IMR-90 (cell line): Measurements from ENCODE around the gene UBE2G1. TPM values are rescaled to one million over a fixed set of nuclear protein-coding genes. Genes with fewer than 3 reads are reported as not detected.

Source experiments
- ATAC-seq: fragments of 200-7000 bp; cut with Tn5 transposase; 2 replicates; pipeline ENCODE4 v1.9.1; 2020; ENCODE audit warnings: low read depth, mild to moderate bottlenecking, moderate library complexity
- BruUV-seq: library from RNA; stranded (reverse); fragments of 400-500 nt; replicated peaks from 2 replicates; lab custom pipeline; 2021; lab: Mats Ljungman, UMichigan
- CTCF ChIA-PET: fragments of 300-600 bp; formaldehyde crosslinking; extraction: SDS; loops from one replicate; lab custom pipeline; 2021; ENCODE audit warnings: antibody characterized with exemption; lab: Yijun Ruan, JAX
- POLR2A ChIA-PET: fragments of 300-600 bp; sonication (Branson Sonifier 250); formaldehyde crosslinking; loops from one replicate; lab custom pipeline; 2022; ENCODE audit warnings: antibody characterized with exemption; ENCODE audit not compliant: unreplicated experiment; lab: Charles Lee
- DNase-seq: peaks from one replicate; pipeline ENCODE4 v3.0.0; 2013
- H2AFZ ChIP-seq: replicated peaks from 2 replicates; pipeline ENCODE3; 2013; ENCODE audit warnings: low read length, mild to moderate bottlenecking; ENCODE audit not compliant: poor library complexity
- H2AK5ac ChIP-seq: 2 replicates; pipeline ENCODE4 v1.6.1; 2013; ENCODE audit warnings: low read depth, low read length, inconsistent platforms
- H2AK9ac ChIP-seq: replicated peaks from 2 replicates; pipeline ENCODE3; 2013; ENCODE audit warnings: mild to moderate bottlenecking, low read depth, low read length, moderate library complexity; ENCODE audit not compliant: poor library complexity
- H2BK120ac ChIP-seq: 2 replicates; pipeline ENCODE4 v1.6.1; 2013; ENCODE audit warnings: low read depth, low read length, inconsistent platforms
- H2BK15ac ChIP-seq: 3 replicates; pipeline ENCODE4 v1.6.1; 2013; ENCODE audit warnings: low read depth, low read length, inconsistent platforms
- H2BK20ac ChIP-seq: 2 replicates; pipeline ENCODE4 v1.6.1; 2013; ENCODE audit warnings: low read depth, mild to moderate bottlenecking, inconsistent platforms, low read length, moderate library complexity
- H2BK5ac ChIP-seq: 2 replicates; pipeline ENCODE4 v1.6.1; 2013; ENCODE audit warnings: mild to moderate bottlenecking, low read depth, low read length, inconsistent platforms; ENCODE audit not compliant: poor library complexity, severe bottlenecking
- H3K14ac ChIP-seq: replicated peaks from 2 replicates; pipeline ENCODE4 v1.6.1; 2013; ENCODE audit warnings: low read depth, low read length, inconsistent platforms
- H3K18ac ChIP-seq: 2 replicates; pipeline ENCODE4 v1.6.1; 2013; ENCODE audit warnings: low read depth, low read length, control low read depth
- H3K23ac ChIP-seq: 2 replicates; pipeline ENCODE4 v1.6.1; 2013; ENCODE audit warnings: low read depth, low read length, inconsistent platforms
- H3K27ac ChIP-seq: 2 replicates; pipeline ENCODE4 v1.5.1; 2013; ENCODE audit warnings: mild to moderate bottlenecking, control low read depth, low read length; ENCODE audit not compliant: insufficient read depth
- H3K27me3 ChIP-seq: 2 replicates; pipeline ENCODE4 v1.6.1; 2013; ENCODE audit warnings: low read length; ENCODE audit not compliant: control insufficient read depth, insufficient read depth
- H3K36me3 ChIP-seq: 2 replicates; pipeline ENCODE4 v1.6.1; 2013; ENCODE audit warnings: low read length, mixed read lengths; ENCODE audit not compliant: control insufficient read depth, insufficient read depth
- H3K4ac ChIP-seq: 2 replicates; pipeline ENCODE4 v1.6.1; 2013; ENCODE audit warnings: low read depth, low read length, inconsistent platforms
- H3K4me1 ChIP-seq: 2 replicates; pipeline ENCODE4 v1.6.1; 2013; ENCODE audit warnings: low read length, mixed read lengths; ENCODE audit not compliant: control insufficient read depth, insufficient read depth
- H3K4me2 ChIP-seq: 2 replicates; pipeline ENCODE4 v1.6.1; 2013; ENCODE audit warnings: low read depth, mild to moderate bottlenecking, control low read depth, low read length, moderate library complexity
- H3K4me3 ChIP-seq: 2 replicates; pipeline ENCODE4 v1.5.1; 2013; ENCODE audit warnings: low read depth, mild to moderate bottlenecking, control low read depth, low read length, moderate library complexity; ENCODE audit not compliant: insufficient read depth
- H3K56ac ChIP-seq: 2 replicates; pipeline ENCODE4 v1.6.1; 2013; ENCODE audit warnings: low read length, inconsistent platforms; ENCODE audit not compliant: insufficient read depth; ENCODE audit errors: extremely low read depth
- H3K79me1 ChIP-seq, 2 experiments: 2 replicates each; pipeline ENCODE4 v1.6.1; 2013; ENCODE audit warnings: low read length in 2 of 2, inconsistent platforms in 1 of 2, low read depth in 1 of 2
- H3K9ac ChIP-seq: 2 replicates; pipeline ENCODE4 v1.6.1; 2013; ENCODE audit warnings: low read depth, low read length, control low read depth
- H3K9me1 ChIP-seq: 2 replicates; pipeline ENCODE4 v1.6.1; 2013; ENCODE audit warnings: low read length, inconsistent platforms; ENCODE audit not compliant: insufficient read depth
- H3K9me3 ChIP-seq: 2 replicates; pipeline ENCODE4 v1.6.1; 2013; ENCODE audit warnings: low read length; ENCODE audit not compliant: control insufficient read depth, insufficient read depth
- H4K20me1 ChIP-seq: 2 replicates; pipeline ENCODE4 v1.6.1; 2013; ENCODE audit warnings: low read length, inconsistent platforms; ENCODE audit not compliant: insufficient read depth
- H4K5ac ChIP-seq: 2 replicates; pipeline ENCODE4 v1.6.1; 2013; ENCODE audit warnings: mild to moderate bottlenecking, low read depth, low read length, control low read depth
- H4K8ac ChIP-seq, 2 experiments: 2 replicates each; pipeline ENCODE4 v1.6.1; 2013; ENCODE audit warnings: low read depth in 2 of 2, low read length in 2 of 2, control low read depth in 1 of 2, inconsistent platforms in 1 of 2
- H4K91ac ChIP-seq: 2 replicates; pipeline ENCODE4 v1.6.1; 2013; ENCODE audit warnings: low read depth, low read length, inconsistent platforms; ENCODE audit not compliant: insufficient read depth
- CHD1 ChIP-seq: IDR thresholded peaks from 2 replicates; pipeline ENCODE4 v1.6.1; 2012; ENCODE audit warnings: low read depth, low read length, improper control_type of control experiment
- FOS ChIP-seq: fragments of 150-350 bp; IDR thresholded peaks from 2 replicates; pipeline ENCODE4 v1.6.1; 2016; ENCODE audit warnings: low read depth, low read length
- MAFK ChIP-seq: IDR thresholded peaks from 2 replicates; pipeline ENCODE4 v1.6.1; 2012; ENCODE audit warnings: low read depth, low read length, improper control_type of control experiment
- MAZ ChIP-seq: IDR thresholded peaks from 2 replicates; pipeline ENCODE4 v1.6.1; 2012; ENCODE audit warnings: low read depth, mild to moderate bottlenecking, low read length, improper control_type of control experiment, moderate library complexity, borderline replicate concordance
- MXI1 ChIP-seq: IDR thresholded peaks from 2 replicates; pipeline ENCODE4 v1.6.1; 2012; ENCODE audit warnings: low read depth, mild to moderate bottlenecking, low read length, moderate library complexity, borderline replicate concordance
- RAD21 ChIP-seq: IDR thresholded peaks from 2 replicates; pipeline ENCODE4 v1.6.1; 2012; ENCODE audit warnings: low read length, improper control_type of control experiment
- RCOR1 ChIP-seq: IDR thresholded peaks from 2 replicates; pipeline ENCODE4 v1.6.1; 2012; ENCODE audit warnings: mild to moderate bottlenecking, low read length, improper control_type of control experiment; ENCODE audit not compliant: insufficient replicate concordance
- USF2 ChIP-seq: fragments of 150-350 bp; IDR thresholded peaks from 2 replicates; pipeline ENCODE4 v1.6.1; 2017; ENCODE audit warnings: mild to moderate bottlenecking, antibody characterized with exemption, low read length, low read depth
- WGBS, 2 experiments: methylation state at CpG; one replicate each; pipeline versions ENCODE4 v1.1.5 to v1.1.7; 2013; ENCODE audit warnings: missing lambda C conversion rate in 2 of 2; ENCODE audit not compliant: insufficient read length in 1 of 2; ENCODE audit errors: extremely low coverage in 2 of 2; 5-methylcytosine and 5-hydroxymethylcytosine counted together
- dilution Hi-C: fragments of 300-500 bp; cut with HindIII; formaldehyde crosslinking; loops from one replicate; pipeline ENCODE4 v1.14.3; 2018; ENCODE audit warnings: low sequenced_read_pairs; ENCODE audit not compliant: unreplicated experiment
- in situ Hi-C: fragments of 300-500 bp; cut with MboI; formaldehyde crosslinking; loops from 3 replicates; pipeline ENCODE4 v1.14.3; 2019; ENCODE audit warnings: low sequenced_read_pairs, inconsistent platforms, mixed read lengths
- intact Hi-C: fragments of 100-400 bp; cut with micrococcal nuclease; formaldehyde crosslinking; loops from 2 replicates; pipeline ENCODE4 v1.10.0; 2022
- polyA plus RNA-seq, 3 experiments: library from polyadenylated mRNA; depleted of rRNA; stranded (reverse); fragments of >200 nt; gene quantifications; 2 replicates each; pipeline ENCODE4 v1.2.3, GENCODE V29; 2012; ENCODE audit warnings: low replicate concordance in 1 of 3
- total RNA-seq: library from RNA; depleted of rRNA; stranded (reverse); fragments of >200 nt; gene quantifications from 2 replicates; pipeline ENCODE4 v1.2.3, GENCODE V29; 2012
- TF ChIP-seq, protein P1 (sequence below): fragments of 150-350 bp; IDR thresholded peaks from 2 replicates; pipeline ENCODE4 v1.6.1; 2016; ENCODE audit warnings: low read depth, mild to moderate bottlenecking, low read length, moderate library complexity, borderline replicate concordance

UBE2G1 gene
- total and polyA plus RNA-seq, 2 of the 4 experiments (the other 2 are of a cell fraction): 26.3 to 26.6 TPM

DNA sequence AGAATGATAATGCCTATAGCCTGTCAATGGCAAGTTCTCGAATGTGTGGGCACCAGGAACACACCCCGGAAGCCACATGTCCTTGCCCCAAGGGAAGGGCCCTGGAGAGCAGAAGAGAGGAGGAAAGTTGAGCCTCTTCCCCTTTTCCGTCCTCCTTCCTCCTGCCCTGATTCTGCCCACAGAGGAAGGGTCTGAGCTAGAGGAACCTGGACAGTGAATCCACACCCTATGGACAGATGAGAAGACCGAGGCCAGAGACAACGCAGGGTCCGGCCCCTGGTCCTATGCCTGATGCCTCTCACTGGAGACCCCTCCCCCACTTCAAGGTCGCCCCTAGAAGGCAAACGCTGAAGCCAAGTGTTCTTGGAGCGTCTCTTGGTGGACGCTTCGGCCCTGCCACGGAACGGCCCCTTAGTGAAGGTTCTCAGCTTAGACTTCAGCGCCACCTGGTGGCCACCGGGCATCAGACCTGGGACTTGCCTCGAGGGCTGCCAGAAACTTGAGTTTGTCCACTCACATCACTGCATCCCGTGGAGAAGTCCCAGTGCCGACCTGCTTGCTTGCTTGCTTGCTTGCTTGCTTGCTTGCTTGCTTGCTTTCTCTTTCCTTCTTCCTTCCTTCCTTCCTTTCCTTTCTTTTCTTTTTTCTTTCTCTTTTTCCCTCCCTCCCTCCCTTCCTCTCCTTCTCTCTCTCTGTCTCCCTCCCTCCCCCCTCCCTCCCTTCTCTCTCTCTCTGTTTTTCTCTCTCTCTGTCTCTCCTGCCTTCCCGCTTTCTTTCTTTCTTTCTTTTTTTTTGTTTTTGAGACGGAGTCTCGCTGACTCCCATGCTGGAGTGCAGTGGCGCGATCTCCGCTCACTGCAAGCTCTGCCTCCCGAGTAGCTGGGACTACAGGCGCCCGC lies 46.7 kb upstream of the UBE2G1 start (continued):
- TF ChIP-seq, protein P1, sequence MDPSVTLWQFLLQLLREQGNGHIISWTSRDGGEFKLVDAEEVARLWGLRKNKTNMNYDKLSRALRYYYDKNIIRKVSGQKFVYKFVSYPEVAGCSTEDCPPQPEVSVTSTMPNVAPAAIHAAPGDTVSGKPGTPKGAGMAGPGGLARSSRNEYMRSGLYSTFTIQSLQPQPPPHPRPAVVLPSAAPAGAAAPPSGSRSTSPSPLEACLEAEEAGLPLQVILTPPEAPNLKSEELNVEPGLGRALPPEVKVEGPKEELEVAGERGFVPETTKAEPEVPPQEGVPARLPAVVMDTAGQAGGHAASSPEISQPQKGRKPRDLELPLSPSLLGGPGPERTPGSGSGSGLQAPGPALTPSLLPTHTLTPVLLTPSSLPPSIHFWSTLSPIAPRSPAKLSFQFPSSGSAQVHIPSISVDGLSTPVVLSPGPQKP: no peak
- peak; percentile 99 for TF ChIP-seq RAD21

DNA sequence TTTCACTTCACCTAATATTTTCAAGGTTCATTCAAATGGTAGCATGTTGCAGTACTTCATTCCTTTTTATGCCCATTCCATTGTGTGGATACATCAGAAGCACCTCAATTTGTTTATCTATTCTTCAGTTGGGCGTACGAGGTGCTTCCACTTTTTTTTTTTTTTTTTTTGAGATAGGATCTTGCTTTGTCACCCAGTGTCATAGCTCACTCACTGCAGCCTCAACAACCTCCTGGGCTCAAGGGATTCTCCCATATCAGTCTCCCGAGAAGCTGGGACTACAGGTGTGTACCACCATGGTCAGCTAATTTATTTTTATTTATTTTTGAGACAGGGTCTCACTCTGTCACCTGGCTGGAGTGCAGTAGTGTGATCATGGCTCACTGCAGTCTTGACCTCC lies 44.7 kb upstream of the UBE2G1 start:
- POLR2A ChIA-PET: interaction anchor here (0.5 kb wide), 1 partner anchor 268 kb away, joined by 7 read pairs; no protein-coding TSS in a partner anchor
- WGBS, 2 experiments: no CpG with 5 or more reads among the region's 3 CpGs
- no peak for TF ChIP-seq USF2
- no peak for TF ChIP-seq MXI1
- no peak for TF ChIP-seq FOS
- TF ChIP-seq, protein P1: no peak
- TF ChIP-seq MAFK: no peak
- no peak for TF ChIP-seq RCOR1
- TF ChIP-seq CHD1: no peak
- no peak for TF ChIP-seq MAZ
- no peak for TF ChIP-seq RAD21

More for the DNA sequence above, 44.7 kb upstream of the UBE2G1 start:
- H2AK9ac ChIP-seq: no peak overlapping the region
- no peak for ATAC-seq
- no peak overlapping the region for H3K23ac ChIP-seq
- intact Hi-C loops: no loop called here
- H2AK5ac ChIP-seq: no peak overlapping the region
- no peaks in the 10 kb centered on the region for H4K20me1 ChIP-seq
- H3K36me3 ChIP-seq: no peaks in the 10 kb centered on the region
- H2BK5ac ChIP-seq: no peak overlapping the region
- no peak overlapping the region for H3K4ac ChIP-seq
- in situ Hi-C loops: loop anchor here (5.0 kb wide), 1 partner anchor 204 kb away; no protein-coding TSS in a partner anchor
- H3K9me3 ChIP-seq: no peaks in the 10 kb centered on the region
- H4K5ac ChIP-seq: no peak overlapping the region
- H2BK15ac ChIP-seq: no peak overlapping the region
- H3K56ac ChIP-seq: no peak overlapping the region
- no peaks in the 10 kb centered on the region for H3K4me1 ChIP-seq
- no peak overlapping the region for H3K18ac ChIP-seq
- no peak overlapping the region for H3K4me2 ChIP-seq
- no peak for DNase-seq
- H3K27me3 ChIP-seq: no peaks in the 10 kb centered on the region
- no peak overlapping the region for H3K27ac ChIP-seq
- dilution Hi-C loops: no loop called here
- no peak overlapping the region for H2AFZ ChIP-seq
- no peak overlapping the region for H4K91ac ChIP-seq
- H3K9ac ChIP-seq: no peak overlapping the region
- H3K79me1 ChIP-seq: no peaks in the 10 kb centered on the region
- no peak overlapping the region for H3K4me3 ChIP-seq
- no peaks in the 10 kb centered on the region for H3K9me1 ChIP-seq
- no peak overlapping the region for H2BK120ac ChIP-seq
- CTCF ChIA-PET: interaction anchor here (0.7 to 4.1 kb wide), 2 partner anchors 25 to 196 kb away, joined by 3 to 25 read pairs; no protein-coding TSS in a partner anchor
- no TSS peak for BruUV-seq
- H4K8ac ChIP-seq: no peak overlapping the region
- no peak overlapping the region for H2BK20ac ChIP-seq
- H3K14ac ChIP-seq: no peak overlapping the region
